PC-3 (cell line): ENCODE measurements around the gene R3HDM2.

Source experiments
- CTCF ChIP-seq: fragments of 300-600 bp; sonication (generic); conservative IDR thresholded peaks from 2 replicates; pipeline ENCODE4 v1.5.1; 2017; ENCODE audit warnings: antibody characterized with exemption, low read depth, mild to moderate bottlenecking, low read length
- EZH2 ChIP-seq: fragments of 300-600 bp; sonication (generic); IDR thresholded peaks from one replicate; pipeline ENCODE4 v1.6.1; 2017; ENCODE audit warnings: antibody characterized with exemption, mild to moderate bottlenecking, low read length; ENCODE audit not compliant: unreplicated experiment
- EZH2phosphoT487 ChIP-seq: fragments of 300-600 bp; sonication (generic); IDR thresholded peaks from 2 replicates; pipeline ENCODE4 v1.6.1; 2018; ENCODE audit warnings: mild to moderate bottlenecking, antibody characterized with exemption, low read length, borderline replicate concordance

- TF ChIP-seq EZH2 (no peak), CTCF (peak; percentile 70), EZH2phosphoT487 (no peak)
These were observed 153.8 kb downstream of the R3HDM2 start for GRCh38 chr12:57276935-57277563.
